GM21390 (cell line): ENCODE data around the gene ICE2.
A peak's percentile ranks its signal among the peaks of the same experiment; 100 is the strongest.
"Not testable (repeated sequence)": the region's sequence is repeated elsewhere in the genome, so short reads cannot be mapped to it uniquely, and the experiment has no call there.

Source experiments
- ATAC-seq: cut with Tn5 transposase; IDR thresholded peaks from one replicate; pipeline ENCODE4 v1.9.1; 2021; ENCODE audit not compliant: unreplicated experiment

ICE2 gene

GRCh38 chr15:60412807-60413206, 66.1 kb downstream of the ICE2 start:
- not testable (repeated sequence) for ATAC-seq

- ATAC-seq = no peak
These were observed 67.0 kb downstream of the ICE2 start for GRCh38 chr15:60411774-60412425.

DNA sequence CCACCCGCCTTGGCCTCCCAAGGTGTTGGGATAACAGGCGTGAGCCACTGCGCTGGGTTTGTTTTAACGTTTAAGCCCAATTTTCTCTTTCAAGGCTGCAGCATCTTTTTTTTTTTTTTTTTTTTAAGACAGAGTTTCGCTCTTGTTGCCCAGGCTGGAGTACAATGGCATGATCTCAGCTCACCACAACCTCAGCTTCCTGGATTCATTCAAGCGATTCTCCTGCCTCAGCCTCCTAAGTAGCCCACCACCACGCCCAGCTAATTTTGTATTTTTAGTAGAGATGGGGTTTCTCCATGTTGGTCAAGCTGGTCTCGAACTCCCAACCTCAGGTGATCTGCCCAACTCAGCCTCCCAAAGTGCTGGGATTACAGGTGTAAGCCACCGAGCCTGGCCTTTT, 68.6 kb downstream of the ICE2 start:
- ATAC-seq = not testable (repeated sequence)

DNA sequence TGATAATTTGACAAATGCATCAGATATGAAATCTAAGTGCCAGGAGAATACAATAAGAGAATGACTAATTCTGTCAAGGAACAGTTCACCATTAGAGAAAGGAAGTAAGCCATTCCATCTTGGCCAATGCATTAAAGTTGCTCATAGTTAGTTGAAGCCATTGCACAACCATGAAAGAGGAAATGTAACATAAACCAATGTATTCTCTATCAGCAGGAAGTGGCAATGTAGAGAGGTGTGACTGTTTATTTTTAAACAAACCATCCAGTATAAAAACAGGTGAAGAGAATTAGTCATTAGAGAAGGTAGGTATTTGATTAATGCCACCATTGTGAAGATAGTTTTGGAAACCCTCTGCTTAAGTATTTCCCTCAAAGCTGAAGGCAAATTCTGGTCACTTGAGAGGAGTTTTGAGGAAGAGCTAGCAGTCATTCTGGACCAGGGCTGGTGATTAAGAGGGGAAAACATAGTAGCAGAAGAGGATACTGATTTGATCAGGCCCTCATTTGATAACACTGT, 70.4 kb downstream of the ICE2 start:
- no peak for ATAC-seq

DNA sequence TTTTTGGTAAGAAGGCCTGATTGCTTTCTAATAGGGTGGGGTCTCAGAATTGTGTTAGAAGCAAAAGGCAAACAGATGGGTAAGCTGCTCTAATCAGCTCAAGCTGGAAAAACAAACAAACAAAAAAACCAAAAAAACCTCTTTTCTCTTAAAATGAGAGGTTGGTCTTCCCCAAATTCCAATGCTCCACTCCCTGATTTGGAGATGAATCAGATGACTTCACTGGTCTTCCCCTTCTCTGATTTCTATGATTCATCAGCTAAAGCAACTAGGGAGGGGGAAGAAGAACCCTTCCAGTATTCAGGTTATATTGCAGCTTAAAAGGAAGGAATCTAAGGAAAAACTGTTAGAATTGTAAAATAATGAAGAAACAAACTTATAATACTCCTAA, 71.5 kb downstream of the ICE2 start:
- no peak for ATAC-seq

DNA sequence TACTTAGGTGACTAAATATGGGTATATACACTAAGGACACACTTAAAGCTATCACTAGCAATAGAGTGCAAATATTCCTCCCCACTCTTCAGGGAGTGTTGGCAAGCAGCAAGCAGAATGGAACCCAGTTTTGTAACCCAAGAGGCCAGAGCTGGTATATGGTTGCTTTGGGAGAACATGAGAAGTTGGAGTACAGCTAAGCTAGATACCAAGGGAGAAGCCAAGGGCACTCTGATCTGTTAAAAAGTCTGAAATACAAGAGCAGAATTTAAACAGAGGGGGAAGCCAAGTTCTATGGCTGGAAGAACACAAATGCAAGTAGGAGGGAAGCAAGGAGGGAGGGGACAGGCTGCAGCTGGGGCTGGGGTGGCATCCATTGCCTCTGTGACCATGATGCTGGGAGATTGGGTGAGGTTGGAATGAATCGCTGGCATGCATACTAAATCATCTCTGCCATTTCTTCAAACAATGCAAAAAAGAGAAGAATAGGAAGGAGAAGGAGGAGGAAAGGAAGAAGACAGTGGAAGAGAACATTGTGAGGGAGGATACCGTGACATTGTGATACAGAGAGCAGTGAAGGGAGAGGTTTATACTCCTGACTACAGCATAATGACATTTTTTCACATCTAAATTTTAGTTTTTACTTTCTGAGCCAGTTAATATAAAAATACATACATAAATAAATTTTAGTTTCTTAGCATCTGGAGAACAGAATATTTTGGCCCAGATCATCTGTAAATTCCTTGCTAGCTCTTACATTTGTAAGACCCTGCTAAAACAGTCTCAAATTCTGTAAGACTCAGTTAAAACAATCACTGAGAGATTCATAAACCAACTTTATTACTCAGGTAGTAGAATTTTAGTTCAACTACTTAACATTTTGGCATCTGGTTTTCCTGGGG, 72.2 kb downstream of the ICE2 start:
- no peak for ATAC-seq

- no peak for ATAC-seq
These were observed 73.5 kb downstream of the ICE2 start for GRCh38 chr15:60405399-60405798.

- not testable (repeated sequence) for ATAC-seq
These were observed 74.6 kb downstream of the ICE2 start for GRCh38 chr15:60404351-60404750.

DNA sequence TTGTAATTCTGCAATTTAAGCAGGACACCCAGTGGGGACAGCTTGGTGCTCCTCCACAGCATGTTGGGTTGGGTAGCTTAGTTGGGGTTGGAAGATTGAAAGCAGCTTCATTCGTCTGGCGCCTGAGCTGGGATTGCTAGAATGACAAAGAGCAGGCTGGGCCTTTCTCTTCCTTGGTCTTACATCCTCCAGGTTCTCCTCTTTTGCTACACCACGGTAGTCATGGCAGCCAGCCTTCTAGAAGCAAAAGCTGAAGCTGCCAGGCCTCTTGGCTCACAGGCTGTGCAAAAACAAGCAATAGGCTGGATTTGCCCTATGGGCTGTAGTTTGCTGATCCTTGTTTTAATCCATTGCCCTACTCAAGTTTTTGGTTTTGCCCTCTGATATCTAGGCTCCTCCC, 78.0 kb downstream of the ICE2 start:
- no peak for ATAC-seq

GRCh38 chr15:60399931-60400330, 79.0 kb downstream of the ICE2 start:
- no peak for ATAC-seq

- ATAC-seq = no peak
These were observed 79.6 kb downstream of the ICE2 start for GRCh38 chr15:60399246-60399915.

DNA sequence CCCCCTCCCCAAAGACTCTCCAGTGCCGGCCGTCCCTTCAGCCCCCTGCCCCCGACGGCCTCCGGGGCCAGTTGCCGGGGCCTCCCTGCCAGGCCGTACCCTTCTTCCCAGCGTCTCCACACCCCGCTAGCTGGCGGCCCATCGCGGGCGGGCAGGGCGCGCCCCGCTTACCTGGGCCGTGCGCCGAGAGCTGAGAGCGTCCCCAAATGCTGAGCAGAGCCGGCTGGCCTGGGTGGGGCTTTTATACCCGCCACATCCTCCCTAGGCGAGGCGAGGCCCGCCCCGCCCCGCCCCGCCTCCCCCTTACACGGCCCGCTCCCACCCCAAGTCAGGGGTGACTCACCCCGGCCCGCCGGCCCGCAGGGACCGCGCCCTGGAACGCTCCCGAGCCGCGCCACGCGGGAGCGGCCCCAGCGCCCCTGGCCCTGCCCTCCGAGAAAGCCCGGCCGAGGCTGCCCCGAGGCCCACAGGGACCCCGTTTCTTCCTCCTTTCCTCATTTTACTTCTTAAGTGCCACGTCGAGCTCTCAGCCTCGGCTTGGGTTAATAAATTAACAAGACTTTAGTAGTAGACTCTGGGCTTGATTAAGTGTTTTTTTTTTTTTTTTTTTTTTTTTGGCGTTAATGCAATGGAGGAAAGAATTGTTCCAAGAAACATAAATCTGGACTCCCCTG, 81.0 kb downstream of the ICE2 start, which contains the start of gene ANXA2:
Gene ANXA2, minus strand, starts transcription at position 215 of the 674 bp plus-strand sequence. CDS start 11,911 bp downstream, outside the sequence.
- peak; percentile 73 for ATAC-seq

DNA sequence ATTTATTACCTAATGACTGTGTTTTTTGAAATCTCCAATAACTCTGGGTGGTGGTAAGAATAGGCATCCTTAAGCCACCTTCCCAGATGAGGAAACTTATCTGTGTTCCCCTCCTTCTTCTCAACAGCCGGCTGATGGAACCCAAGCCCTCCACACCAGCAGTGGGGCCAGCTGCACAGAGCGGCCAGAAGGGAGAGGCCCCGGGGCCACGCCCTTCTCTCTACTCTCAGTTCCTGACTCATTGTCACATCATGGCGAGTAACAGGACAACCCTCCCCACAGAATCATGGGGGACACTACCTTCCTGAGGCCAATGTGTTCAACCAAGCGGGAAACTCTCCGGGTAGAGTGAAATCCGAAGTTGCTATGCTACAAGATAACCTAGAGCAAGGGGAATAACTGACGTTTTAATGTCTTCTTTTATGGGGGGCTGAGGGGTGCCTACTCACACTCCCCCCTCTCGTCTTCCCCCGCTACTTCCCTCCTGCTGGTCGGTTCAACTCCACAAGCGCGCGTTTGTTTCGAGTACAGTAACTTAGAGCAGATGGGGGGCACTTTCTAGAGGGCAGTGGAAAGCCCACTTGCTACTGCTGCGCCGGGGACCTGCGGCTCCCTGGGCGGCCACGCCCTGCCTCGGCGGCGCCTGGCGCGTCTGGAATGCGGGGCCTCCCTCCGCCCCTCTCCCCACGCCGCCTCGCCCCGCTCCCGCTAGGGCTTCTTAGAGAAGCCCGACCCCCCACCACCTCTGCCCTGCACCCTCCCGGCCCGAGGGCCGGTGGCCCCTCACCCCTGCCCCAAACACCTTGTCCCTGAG, 81.8 kb downstream of the ICE2 start:
- ATAC-seq = peak; percentile 68

DNA sequence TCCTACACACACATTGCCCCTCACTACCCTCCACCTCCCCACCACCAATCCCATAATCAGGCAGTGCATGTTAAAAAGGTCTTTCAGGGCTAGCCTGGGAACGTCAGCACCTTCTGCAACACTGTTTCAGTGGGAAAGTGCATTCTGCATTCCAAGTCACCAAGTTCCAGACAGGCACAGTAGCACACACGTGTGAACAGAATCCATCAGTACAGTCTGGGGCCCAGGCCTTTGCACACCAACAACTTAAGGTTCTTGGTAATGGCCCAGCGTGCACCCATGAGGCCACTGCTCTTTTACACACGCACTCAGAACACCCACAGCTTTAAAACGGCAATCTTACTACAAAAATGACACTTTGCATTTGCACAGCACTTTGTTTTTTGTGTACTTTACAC, 82.4 kb downstream of the ICE2 start:
- no peak for ATAC-seq

DNA sequence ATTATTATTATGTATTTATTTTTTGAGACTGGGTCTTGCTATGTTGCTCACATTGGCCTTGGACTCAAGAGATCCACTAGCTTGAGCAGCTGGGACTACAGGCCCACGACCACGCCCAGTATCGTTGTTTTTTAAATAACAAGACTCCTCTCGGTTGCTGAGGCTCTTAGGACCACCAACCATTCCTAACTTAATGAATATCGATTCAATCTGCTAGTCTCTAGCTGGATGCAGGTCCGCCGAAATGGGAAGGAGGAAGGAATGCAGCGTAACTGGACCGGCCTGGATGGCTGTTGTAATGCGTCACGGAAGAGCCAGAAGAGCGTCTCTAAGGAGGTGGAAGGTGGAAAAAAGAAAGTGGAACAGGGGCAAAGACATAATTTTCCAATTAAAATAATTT, 82.8 kb downstream of the ICE2 start:
- no peak for ATAC-seq

GRCh38 chr15:60395276-60396011, 83.5 kb downstream of the ICE2 start:
- no peak for ATAC-seq

- no peak for ATAC-seq
These were observed 84.2 kb downstream of the ICE2 start for GRCh38 chr15:60394689-60395097.

DNA sequence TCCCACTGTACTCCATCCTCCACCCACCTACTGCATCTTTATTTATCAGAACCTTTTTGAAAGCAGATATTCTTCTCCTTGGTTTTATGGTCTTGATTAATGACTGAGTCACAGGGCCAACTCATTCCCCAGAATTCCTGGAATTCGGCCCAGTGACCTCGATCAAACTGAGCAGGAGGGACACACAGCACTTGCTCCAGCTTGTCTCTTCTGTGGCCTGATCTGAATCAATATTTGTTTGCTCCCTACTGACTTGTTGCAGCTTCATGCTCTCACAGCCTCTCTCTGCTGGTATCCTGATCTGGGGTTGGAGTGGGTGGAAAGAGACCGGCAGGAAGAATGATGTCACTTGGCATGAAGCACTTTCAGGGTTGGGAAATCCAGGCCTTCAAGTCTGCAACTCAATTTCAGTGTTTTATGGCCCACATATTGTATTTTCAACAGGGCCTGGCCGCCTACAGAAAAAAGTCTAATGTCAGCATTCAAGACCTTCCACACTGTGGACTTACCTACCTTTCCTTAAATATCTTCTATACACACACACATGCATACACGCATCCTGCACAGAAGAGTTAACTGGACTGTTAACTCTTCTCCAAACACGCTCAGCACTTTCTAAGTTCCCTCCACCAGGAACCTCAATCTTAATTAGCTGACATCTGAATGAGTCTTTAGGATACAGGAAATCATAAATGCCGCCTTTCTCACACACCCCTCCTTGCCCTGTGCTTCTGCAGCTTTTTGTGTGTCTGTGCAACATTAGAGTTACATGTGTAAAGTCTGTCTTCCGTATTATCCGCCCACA, 85.8 kb downstream of the ICE2 start:
- ATAC-seq = no peak

GRCh38 chr15:60392601-60392985, 86.3 kb downstream of the ICE2 start:
- ATAC-seq = no peak
